Globus pallidus (tissue), 1 donor: ENCODE measurements around the gene RC3H2.
"Not testable (repeated sequence)": the region's sequence is repeated elsewhere in the genome, so short reads cannot be mapped to it uniquely, and the experiment has no call there.

Experiments used
- DNase-seq: peaks from one replicate; pipeline ENCODE4 v3.0.0-alpha.2; 2015; ENCODE audit warnings: low spot score

RC3H2 gene

GRCh38 chr9:122841501-122841900 is 63.7 kb downstream of the RC3H2 start:
- DNase-seq, result no peak

DNA sequence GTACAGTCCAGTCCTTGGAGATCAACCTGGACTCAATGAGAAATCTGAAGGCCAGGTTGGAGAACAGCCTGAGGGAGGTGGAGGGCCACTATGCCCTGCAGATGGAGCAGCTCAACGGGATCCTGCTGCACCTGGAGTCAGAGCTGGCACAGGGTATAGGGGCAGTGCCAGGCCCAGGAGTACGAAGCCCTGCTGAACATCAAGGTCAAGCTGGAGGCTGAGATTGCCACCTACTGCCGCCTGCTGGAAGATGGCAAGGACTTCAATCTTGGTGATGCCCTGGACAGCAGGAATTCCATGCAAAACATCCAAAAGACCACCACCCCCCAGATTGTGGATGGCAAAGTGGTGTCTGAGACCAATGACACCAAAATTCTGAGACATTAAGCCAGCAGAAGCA is 66.7 kb downstream of the RC3H2 start:
- DNase-seq, result not testable (repeated sequence)

- DNase-seq, result no peak
These were observed 67.8 kb downstream of the RC3H2 start for GRCh38 chr9:122837266-122837850.

DNA sequence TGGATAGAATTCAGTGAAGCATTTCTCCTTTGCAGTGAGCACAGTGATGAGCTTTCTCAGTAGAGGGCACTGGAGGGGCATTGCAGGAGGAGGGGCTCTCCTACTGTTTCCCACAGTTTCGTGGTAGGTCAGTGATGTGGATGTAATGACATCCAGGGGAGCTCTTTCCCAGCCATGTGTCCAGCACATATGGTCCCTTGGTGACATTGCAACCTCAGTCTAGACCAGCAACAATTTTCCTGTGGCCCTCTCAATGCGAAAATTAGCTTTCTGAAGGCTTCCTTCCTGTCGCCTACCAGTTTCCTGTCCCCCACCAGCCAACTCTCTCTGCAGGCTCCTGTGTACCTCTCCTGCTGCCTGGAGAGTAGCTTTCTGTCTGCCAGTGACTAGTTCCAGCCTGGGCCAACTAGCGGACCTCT is 69.8 kb downstream of the RC3H2 start:
- no peak for DNase-seq

DNA sequence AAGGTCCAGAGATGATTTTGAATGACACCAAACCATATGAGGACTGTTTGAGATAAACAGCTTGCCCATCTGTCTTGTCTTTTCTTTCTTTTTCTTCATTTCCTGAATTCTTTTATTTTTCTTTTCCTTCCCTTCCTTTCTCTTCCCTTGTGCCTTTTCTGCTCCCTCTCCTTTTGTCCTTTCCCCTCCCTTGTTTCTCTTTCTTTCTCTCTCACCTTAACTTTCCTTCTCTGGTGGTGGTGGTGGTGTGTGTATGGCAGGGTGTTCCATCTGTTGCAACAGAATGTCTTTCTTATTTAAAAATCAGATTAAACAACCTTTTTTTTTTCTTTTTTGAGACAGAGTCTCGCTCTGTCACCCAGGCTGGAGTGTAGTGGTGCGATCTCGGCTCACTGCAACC is 73.0 kb downstream of the RC3H2 start:
- no peak for DNase-seq

DNA sequence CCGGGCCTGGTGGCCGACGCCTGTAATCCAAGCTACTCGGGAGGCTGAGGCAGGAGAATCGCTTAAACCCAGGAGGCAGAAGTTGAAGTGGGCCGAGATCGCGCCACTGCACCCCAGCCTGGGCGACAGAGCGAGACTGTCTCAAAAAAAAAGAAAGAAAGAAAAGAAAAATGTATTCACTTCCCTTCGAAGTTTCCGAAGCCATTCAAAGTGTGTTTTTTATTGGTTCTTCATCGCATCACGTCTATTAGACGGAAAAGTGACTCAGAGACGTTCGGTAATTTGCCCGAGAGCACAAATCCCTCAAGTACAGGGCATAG is 76.2 kb downstream of the RC3H2 start:
- not testable (repeated sequence) for DNase-seq

- no peak for DNase-seq
These were observed 77.4 kb downstream of the RC3H2 start for GRCh38 chr9:122827761-122828093.

- no peak for DNase-seq
These were observed 82.2 kb downstream of the RC3H2 start for GRCh38 chr9:122822938-122823337.

GRCh38 chr9:122822056-122822455 is 83.1 kb downstream of the RC3H2 start:
- no peak for DNase-seq

- DNase-seq, result no peak
These were observed 83.7 kb downstream of the RC3H2 start for GRCh38 chr9:122821278-122821943.

GRCh38 chr9:122820490-122820845 is 84.7 kb downstream of the RC3H2 start:
- no peak for DNase-seq

DNA sequence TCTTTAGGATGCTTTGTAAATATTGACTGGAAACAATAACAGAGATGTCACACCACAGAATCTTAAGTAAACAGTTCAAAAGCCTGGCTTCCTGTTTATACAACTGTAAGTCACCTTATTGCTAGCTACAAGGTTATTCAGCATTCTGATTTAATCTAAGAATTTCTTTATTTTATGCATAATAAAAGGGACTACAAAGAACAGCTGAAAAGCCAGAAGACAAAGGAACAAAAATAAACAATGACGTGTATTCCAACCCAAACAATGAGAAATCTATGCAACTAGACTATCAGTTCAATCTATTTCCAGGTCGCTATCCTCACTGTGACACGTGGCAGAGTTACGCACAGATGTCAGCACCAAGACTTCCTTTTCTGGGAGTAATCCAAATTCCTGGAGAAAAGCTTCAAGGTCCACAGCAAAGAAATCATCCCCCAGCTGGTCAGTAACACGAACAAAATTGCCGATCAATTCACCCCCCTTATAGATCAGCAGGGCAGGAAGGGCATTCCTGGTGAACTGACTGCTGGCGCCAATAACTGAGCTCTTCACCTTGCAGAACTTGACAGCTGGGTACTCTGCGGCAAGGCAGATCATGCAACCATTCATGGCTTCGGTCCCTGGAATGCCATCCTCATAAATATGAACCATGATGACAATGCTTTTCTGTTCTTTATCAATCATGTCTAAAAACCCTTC is 85.2 kb downstream of the RC3H2 start:
- DNase-seq, result peak; percentile 53

DNA sequence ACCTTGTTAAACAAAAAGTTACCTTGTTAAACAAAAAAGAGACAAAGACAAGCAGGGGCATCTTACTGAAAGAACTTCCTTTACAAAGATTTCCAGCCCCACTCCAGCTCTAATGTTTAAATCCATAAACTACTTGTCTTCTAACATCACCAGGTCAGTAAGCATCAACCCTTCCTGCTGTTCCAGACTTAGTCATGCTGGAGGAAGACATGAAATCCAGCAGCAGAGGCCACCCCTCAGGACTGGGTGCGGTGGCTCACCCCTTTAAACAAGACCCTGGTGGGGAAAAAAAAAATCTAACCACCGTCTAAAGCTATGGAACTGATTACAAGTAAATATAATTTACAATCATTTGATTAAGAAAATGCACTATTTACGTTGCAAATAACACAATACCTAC is 85.8 kb downstream of the RC3H2 start:
- DNase-seq, result no peak

DNA sequence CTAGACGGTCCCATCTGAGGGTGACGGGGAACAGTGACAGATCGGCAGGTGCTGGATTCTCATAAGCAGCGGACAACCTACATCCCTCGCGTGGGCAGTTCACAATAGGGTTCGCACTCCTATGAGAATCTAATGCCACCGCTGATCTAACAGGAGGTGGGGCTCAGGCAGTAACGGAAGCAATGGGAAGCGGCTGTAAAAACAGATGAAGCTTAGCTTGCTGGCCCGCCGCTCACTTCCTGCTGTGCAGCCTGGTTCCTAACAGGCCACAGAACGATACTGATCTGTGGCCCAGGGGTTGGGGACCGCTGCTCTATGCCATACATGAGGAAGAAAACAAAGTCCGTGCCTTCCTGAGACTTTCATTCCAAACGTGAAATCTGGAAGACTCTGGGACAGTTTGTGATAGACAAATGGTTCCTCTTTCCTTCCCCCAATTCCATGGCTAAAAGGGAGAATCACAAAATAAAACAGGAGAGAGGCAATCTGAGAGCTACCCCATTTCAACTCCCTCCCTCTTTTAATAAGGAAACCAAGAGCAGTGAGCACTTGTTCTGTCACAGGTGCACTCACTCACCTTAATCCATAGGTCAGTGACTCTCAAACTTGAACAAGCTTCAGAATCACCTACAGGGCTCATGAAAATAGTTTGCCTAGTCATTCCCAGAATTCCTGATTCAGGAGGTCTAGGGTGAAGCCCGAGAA is 88.8 kb downstream of the RC3H2 start:
- DNase-seq, result no peak

DNA sequence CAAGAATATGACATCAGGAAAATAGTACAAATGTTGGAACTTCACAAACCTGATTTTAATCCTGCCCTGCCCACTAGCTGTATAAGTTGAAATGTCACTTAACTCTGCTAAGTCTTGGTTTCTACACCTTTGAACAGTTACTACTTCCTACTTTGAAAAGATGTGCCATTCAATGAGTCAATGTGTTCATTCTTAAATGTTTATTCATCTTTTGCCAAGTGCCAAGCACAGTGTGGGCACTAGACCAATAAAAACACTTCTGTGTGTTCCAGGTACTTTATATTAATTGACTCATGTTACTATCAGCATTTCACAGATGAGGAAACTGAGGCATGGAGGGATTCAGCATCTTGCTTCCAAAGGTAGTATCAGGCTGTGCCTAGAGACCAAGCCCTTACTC is 89.6 kb downstream of the RC3H2 start:
- DNase-seq, result no peak

DNA sequence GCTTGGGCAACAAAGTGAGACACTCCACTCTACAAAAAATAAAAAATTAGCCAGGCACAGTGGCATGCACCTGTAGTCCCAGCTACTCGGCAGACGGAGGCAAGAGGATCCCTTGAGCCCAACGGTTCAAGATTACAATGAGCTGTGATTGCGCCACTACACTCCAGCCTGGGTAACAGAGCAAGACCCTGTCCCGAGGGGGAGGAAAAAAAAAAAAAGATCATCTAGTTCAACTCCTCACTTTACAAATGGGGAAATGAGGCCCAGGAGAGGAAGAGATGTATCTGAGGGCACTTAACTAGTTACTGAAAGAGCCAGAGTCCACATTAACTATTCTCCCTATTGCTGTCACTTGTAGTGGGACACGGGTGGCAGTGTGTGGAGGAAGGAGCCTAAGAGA is 90.6 kb downstream of the RC3H2 start:
- DNase-seq, result no peak

DNA sequence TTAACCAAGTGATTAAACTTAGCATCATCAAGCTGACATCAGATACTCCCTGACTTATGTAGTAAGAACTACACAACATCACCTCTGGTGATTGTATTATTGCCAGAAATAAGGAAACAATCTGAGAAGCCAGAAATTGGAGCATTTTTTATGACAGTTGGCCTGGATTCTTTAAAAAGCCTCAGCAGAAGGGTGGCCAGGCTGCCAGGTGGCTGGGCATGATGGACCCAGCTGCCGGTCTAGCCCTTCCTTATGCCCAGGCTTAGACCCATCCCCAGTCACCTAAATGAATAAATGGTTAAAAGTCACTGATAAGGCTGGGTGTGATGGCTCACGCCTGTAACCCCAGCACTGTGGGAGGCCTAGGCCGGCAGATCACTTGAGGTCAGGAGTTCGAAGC is 92.4 kb downstream of the RC3H2 start:
- no peak for DNase-seq

GRCh38 chr9:122810306-122810946 is 94.7 kb downstream of the RC3H2 start:
- DNase-seq, result peak; percentile 80

DNA sequence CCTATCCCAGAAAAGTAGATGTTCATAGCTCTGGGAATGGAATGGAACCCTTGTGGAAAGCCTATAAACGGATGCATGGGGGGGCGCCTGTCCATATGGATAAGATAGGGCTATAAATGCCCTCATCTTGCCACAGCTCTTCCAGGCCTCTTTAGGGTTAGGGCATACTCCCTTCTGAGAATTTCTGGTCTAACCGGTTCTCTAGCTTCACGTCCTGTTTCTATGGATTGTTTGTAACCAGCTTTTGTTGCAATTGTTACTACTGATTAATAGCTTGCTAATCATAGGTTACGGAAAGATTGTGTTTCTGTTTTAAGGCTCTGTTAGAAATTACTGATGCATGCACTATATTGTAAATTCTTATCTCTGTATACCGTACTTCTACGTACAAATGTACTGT is 95.9 kb downstream of the RC3H2 start:
- not testable (repeated sequence) for DNase-seq

DNA sequence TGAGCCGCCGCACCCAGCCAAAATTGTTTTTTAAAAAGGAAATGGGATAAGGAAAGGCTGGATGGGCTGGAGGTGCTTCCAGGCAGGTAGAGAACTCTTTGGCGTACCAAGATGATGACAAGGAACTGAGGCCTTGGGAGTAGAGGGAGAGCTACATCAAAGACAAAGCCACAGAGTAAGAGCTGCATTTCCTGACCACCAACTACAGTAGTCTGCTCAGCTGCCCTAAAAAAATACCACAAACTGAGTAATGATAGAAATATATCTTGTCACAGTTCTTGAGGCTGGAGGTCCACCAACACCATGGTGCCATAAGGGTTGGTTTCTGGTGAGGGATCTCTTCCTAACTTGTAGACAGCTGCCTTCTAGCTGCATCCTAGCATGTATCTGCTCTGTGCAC is 97.0 kb downstream of the RC3H2 start:
- no peak for DNase-seq

DNA sequence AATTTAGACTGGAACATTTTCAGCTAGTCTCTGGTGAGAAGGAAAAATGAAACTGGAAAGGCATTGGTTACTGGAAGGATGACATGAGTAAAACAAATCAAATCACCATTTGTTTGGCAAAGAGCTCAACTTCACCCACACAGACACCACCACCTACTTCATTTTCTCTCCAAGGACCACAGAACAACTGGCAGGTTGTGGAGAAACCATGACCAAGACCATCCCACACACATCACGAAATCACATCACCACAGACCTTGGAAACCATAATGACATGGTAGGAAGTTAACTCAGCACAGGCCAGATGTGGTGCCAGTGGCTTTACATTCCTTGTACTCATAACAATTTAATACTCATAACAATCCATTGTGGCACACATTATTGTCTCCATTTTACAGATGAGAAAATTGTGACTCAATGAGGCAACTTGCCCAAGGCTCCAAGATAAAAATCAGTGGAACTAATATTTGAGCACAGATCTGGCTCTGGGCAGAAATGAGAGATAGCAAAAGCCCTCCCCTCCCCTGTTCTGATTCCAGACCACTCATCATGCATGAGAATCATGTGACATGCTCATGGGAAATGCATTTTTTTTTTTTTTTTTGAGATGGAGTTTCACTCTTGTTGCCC is 97.8 kb downstream of the RC3H2 start:
- no peak for DNase-seq

- DNase-seq, result no peak
These were observed 98.5 kb downstream of the RC3H2 start for GRCh38 chr9:122806661-122807060.
